T-helper 2 cell treated with Interferon-gamma antibody and Interleukin-4, amounts not matched to agents 100 ng/mL and 5 ng/mL, for 36 hours (primary cell): ENCODE results near the gene SCARB2. TPM values are rescaled to one million over a fixed set of nuclear protein-coding genes. Genes with fewer than 3 reads are reported as not detected.

Experiments used
- intact Hi-C: fragments of 100-400 bp; cut with micrococcal nuclease; formaldehyde crosslinking; loops from one replicate; pipeline ENCODE4 v1.15.1; 2023
- total RNA-seq: library from RNA; stranded (reverse); gene quantifications from 2 replicates; pipeline ENCODE4 v1.2.3, GENCODE V29; 2022

The SCARB2 gene
- total RNA-seq, 1 donor from 2014 or later = 7.6 TPM

DNA sequence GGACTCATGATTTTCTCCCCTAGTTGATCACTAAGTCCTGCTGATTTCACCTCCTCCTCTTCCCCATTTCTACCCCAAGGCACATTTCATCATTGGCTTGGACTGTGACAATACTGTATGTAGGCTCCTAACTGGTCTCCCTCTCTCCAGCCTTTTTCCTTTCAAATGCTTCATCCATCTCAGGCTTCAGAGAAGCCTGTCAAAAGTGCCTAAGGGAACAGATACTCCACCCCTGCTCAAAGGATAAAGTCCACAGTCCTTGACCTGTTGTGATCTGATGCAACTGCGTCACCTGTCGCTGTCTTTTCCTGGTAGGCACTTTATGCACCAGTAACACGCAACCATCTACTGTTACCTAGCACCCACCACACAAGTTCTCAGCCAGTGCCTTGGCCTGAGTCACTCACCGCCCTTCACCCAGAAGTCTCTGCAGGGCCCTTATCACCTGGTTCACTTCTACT lies 12.8 kb downstream of the SCARB2 start:
- intact Hi-C loops = no loop called here

DNA sequence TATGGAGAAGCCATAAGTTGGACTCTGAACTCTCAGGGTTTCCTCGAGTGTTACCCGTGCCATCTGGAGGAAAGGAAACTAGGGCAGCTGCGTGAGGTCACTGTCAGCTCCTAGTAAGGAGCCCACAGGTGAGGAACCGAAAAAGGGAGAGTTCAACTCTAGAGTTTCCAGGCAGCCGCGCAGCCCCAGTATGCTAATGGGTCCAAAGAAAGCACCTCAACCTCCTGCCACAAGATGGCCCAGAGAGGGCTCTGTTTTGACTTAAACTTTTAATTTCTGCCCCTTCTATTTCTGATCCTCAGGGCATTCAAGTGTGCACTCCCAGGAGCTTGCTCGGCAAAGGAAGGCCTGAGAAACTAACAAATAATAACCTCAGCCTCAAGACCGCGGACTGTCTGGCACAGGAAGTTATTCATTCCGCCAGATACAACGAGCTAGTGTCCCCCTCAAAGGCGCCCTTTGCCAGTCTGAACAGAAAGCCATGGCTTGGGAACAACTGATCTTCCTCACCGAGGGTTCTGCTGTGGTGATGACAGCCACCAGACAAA lies 13.9 kb downstream of the SCARB2 start:
- intact Hi-C loops = no loop called here

DNA sequence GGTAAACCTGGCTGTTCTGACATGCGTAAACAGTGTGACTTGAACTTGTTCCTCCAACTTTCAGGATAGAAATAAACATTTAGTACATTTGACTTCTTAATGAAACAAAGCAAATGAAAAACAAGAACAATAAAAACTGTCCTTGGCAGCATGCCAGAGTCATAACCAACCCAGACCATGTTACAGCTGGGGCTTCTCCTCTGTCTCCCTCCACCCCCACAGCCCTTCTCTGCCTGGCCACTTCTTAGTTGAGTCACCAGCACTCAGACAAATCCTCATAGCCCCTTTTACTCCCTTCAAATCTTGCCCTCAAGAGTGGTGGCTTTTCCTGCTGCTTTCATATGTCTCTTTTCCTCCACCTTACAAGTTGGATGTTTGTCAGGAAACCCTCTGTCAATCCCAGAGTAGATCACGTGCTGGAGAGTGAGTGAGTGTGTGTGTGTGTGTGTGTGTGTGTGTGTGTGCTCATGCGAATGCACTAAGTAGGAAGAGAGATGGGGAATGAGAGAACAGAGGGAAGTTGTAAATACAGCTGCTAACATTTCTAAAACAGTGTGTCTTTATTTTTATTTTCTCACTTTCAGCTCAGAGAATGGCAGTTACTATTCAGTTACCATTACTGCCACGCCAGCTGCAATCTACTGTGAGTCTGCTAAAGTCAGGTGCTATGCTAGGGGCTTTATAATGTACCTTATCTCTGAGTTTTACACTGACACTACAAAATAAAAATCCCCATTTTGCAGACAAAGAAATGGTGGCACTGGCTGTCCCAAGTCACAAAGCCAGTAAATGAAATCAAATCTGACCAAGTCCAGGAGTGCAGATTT lies 15.0 kb downstream of the SCARB2 start:
- intact Hi-C loops = no loop called here

DNA sequence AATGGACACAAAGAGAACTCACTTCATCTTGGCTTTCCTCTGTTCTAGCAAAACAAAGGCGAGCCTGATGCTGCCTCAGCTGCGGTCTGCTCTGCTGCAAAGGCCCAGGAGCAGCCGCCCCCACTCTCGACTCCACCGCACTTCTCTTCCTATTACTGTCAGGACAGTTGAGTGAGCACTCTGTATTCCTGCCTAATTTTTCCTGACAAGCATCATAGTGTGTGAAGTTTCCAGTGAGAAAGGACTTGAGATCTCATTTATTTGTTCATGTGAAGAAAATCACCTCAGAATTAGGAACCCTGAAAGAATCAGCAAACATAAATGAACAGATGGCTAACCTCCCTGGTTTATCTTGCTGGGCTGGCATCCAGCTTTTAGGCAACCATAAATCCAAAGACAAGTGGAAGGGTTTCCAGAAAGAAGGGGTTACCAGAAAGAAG lies 15.6 kb downstream of the SCARB2 start:
- intact Hi-C loops = no loop called here

DNA sequence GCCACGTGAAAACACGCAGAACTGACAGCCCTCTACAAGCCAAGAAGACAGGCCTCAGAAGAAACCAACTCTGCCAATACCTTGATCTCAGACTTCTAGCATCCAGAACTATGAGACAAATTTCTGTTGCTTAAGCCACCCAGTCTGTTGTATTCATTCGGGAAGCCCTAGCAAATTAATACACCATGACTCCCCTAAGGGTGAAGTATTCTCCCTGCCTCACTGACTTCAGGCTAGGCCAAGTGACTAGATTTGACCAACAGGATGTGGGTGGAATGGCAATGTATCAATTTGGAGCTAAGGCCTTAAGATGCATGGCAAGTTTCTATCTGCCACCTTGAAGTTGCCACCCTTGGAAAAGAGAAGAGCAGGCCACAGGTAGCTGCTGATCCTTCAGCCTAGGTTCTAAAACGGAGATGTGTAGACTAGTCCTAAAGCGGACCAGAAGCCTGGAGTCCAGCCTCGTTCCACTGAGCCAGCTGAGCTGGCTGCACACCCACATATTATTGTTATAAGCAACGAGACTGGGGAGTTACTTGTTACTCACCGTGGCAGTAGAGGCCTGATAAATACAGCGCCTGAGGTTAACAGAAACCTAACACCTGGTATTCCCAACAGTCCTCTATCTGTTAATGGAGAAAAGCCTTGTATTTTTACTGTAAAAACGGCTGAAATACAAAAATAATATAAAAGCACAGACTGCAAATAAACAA lies 16.4 kb downstream of the SCARB2 start:
- intact Hi-C loops = no loop called here

DNA sequence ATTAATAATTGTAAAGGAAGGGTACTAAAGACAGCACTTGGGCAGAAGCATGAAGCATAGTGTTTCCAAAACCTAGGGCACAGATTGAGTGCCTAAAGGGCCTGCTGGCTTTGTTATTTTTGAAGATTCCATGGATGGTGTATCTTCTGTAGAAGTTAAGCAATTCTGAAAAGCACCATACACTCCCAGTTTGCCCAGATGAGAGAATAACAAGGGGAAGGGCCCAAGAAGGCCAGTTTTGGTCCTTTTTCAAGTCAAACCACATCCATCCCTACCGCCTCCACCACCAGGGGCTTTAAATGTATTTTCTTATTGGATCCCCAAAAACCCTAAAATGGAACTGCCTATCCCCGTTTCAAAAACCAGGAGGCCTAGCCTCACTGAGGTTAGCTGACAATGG lies 17.2 kb downstream of the SCARB2 start:
- intact Hi-C loops = no loop called here

DNA sequence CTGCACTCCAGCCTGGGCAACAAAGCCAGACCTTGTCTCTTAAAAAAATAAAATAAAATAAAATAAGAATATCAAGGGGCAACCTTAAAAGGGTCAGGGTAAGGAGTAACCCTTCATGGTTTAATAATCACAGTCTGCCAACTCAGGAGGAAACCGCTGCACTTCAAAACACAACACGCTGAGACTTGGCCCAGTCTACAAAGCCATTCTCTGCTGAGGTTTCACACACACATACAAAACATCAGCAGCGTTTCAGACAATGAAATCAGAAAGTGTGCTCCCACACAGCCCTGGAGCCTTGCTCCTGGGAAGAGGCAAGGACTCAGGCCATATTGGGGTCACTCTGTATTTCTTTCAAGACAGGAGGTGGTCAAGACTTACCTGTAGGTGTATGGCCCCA lies 18.3 kb downstream of the SCARB2 start:
- intact Hi-C loops = no loop called here

DNA sequence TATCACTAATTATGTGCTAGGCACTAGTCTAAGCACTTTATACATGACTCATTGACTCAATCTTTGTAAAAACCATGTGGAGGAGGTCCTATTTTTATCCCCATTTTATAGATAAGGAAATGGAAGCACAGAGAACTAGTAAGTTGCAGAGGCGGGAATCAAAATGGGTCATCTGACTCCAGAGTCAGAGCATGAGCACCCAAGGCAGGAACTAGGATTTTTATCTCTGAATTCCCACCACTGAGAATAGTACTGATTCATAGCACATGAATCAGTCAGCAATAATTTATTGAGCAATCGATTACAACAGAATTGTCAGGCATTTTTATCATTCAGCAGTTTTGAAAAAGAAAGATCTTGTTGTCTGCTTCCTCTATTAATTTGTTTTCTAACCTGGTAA lies 19.3 kb downstream of the SCARB2 start:
- intact Hi-C loops = no loop called here

DNA sequence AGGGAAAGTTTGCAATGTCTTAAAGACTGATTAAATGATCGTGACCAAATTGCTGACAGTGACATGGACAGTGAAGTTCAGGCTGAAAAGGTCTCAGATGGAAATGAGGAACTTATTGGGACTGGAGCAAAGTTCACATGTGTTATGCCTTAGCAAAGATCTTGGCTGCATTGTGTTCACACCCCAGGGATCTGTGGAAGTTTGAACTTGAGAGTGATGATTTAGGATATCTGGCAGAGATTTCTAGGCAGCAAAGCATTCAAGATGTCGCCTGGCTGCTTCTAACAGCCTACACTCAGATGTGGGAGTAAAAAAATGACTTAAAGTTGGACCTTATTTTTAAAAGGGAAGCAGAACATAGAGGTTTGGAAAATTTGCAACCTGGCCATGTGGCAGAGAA lies 21.4 kb downstream of the SCARB2 start:
- intact Hi-C loops = no loop called here

DNA sequence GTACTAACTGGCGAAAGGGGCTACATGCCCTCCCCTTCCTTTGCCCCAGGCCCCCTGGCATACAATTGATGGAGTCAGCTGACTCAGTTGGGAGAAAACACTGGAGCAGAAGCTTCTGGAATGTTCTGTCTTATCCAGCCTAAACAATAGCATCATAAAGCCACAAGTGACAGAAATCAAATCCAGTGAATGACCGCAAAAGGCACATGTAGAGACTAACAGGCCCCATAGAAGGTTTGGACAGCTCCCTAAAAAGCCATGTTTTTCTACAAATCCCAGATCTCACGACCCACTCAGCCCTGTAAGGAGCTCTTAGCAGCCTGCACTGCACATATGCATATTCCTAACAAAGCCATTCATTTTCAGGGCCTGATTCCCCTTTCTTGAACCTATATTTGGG lies 25.1 kb downstream of the SCARB2 start:
- intact Hi-C loops = no loop called here

DNA sequence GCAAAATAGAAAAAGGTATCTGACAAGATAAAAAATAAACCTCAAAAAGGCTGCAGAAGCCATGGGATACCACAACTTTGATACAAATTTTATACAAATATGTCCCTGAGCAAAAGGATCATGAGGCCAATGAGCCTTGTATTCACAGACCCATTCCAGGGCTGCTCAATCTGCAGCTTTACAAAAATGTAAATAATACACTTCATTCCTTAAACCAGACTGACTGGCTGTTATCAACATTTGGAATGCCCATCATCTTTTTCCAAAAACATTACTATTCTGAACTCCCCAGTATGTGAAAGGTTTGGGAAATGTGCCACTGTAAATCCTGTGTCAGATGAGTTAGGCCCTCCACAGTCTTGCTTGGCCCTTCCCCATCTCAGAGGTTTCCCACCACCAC lies 25.5 kb downstream of the SCARB2 start:
- intact Hi-C loops = no loop called here

DNA sequence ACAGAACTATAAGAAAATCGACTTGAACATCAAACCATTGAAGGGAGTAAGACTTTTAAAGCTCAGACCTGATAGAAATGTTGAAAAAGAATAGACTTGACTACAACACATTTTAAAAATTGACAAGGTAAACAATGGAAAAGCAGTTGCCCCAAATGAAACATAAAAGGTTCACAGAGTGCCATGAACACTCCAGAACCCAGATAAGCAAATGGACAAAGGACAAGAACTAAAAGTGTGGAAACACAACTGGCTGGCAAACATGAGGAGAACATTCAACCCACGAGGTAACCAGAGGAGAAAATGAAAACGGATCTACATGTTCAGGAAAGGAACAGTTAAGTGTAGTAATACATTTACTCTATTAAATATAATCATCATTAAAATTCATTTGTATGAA lies 26.5 kb downstream of the SCARB2 start:
- intact Hi-C loops = no loop called here

DNA sequence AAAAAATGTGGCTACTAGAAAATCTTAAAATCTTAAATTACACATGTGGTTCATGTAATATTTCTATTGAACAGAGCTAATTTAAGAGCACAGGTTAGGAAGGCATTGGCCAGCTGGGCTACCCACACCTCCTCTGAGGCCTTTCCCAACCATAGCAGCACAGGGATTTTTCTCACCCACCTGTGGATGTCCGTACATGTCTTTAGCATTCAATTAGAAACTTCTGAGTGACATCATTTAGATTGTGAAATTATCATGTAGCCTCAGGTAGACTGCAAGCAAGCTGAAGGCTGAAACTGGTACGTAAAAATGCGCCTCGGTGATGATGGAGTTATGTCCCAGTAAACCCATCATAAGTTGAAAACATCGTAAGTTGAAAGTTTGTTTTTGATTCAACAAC lies 31.2 kb downstream of the SCARB2 start:
- intact Hi-C loops = no loop called here

DNA sequence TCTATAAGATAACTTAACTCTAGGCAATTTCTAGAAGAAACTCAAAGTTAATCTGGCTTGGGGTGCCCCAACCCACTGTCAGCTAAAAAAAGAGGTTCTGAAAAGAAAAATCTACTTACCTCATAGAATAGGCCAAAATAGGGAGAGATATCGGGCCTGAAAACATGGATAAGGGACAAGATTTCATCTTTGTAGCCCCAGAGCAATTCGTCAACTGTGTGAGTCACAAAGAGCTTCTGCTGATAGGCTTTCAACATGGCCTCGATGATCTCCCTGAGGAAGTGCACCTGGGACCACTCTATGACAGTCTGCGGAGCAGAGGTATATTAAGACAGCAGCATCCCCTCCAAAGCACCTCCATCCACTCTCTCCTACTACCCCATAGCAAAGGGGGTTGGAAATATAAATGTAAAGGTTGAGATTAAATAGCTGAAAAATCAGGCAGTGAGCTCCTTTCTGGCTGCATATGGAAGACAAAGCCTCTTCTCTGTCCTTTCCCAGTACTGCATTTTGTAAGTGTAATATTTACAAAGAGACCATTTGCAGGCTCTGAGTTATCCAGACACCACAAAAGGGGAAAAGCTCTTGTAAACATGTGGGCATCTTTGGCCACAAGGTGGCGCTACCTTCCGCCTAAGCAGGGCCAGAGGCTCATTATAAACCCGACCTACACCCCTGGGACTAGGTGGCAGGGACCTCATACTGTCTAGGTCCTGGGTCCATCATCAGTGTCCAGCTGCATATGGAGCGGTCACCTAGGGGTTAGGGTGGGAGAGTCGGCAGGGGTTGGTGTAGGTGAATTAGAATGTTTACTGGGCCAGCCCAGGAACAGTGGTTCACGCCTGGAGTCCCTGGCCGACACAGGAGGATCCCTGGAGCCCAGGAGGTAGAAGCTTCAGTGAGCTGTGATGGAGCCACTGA lies 34.0 kb downstream of the SCARB2 start:
- intact Hi-C loops = loop anchor here (1.0 to 2.0 kb wide), 3 partner anchors 35 to 326 kb away; no protein-coding TSS in a partner anchor

DNA sequence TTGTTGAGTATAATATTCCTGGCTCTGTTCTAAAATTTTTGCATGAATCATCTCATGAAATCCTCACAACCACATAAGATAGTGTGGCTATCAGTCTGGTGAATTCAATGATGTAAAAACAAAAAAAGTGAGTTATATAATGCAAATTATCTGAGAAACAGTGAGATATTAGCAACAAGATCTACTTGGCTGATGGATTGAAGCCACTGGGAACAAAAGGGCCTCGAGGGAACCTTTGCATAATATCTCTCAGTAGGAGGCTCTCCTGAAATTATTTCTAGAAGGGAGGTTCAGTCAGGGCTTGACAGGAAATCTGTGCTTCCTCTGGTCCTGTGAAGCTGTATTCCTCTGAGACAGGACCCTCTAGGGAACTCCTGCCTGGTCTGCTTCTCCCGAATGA lies 35.3 kb downstream of the SCARB2 start:
- intact Hi-C loops = loop anchor here (2.0 kb wide), 1 partner anchor 37 kb away; no protein-coding TSS in a partner anchor

DNA sequence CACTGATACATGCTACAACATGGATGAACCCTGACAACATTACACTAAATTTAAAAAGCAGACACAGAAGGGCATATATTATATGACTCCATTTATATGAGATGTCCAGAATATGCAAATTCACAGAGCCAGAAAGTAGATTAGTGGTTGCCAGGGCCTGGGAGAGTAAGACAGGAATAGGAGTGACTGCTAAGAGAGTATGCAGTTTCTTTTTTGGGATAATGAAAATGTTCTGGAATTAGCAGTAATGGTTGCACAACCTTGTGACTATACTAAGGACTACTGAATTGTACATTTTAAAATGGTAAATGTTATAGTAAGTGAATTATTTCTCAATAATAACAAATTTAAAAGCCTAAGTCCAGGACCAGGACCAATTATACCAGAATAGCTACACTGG lies 35.9 kb downstream of the SCARB2 start:
- intact Hi-C loops = loop anchor here (2.0 kb wide), 1 partner anchor 37 kb away; no protein-coding TSS in a partner anchor

DNA sequence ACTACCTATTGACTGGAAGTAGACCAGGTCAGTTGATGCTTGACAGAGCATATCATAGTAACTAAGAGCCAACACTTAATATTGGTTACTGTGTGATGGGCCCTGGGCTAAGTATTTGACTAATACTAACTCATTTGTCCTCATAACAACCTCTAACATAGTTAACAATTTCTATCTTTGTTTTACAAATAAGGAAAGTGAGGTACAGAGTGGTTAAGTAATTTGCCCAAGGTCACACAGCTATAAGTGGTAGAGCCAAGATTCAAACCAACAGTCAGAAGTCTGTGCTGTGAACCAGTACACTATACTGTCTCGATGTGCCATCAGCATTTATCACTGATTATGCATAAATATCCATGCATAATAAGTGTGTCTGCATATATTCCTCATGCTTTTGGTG lies 38.3 kb downstream of the SCARB2 start:
- intact Hi-C loops = no loop called here

DNA sequence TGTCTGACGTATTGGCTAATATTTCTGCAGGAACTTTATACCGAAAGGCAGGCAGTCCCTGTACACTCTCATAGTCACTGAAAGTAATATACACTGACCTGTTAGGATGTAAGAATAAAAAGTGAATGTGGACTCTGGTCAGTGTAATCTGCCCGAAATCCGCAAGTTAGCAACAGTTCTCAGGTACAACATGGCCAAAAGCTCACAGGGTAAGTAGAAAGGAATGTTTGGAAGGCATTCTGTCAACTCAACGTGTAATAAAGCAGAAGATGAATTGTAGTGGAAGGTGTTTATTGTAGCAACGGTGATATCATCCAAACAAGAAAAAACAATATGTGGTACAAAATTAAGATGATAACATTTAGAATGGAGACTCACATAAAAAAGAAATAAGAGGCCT lies 39.4 kb downstream of the SCARB2 start:
- intact Hi-C loops = no loop called here

DNA sequence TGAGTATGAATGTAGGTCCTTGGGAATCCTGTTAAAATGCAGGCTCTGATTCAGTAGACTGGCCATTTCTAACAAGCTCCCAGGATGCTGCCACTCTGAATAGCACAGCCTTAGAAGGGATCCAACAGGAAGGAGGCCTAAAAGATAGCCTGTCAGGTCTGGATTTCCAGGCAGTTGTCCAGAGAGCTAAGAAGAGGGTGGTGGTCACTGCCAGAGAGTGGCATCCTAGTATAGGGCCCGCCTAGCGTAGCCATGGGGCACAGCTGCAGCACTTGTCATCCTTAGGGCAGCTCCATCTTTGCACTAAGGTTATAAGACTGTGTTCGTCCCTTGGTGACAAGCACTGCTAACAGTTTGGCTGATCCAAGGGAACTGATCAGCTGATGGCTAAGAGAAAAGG lies 44.9 kb downstream of the SCARB2 start:
- intact Hi-C loops = no loop called here

DNA sequence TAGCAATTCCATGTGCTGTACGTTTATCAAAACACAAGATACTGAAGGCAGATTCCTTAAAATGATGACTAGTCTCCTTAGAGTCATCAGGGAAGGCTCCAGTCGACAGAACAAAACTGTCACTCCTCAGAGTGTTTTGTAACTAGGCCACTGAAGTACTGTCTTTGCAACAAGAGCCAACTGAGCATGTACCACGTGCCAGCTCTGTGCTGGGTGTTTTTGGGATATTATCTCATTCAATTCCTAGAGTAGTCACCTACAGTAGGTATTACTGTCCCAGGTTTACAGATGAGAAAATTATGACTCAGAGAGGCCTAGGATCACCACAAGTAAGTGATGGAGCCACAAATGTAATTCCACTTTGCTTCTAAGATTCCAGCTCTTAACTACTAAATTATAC lies 47.1 kb downstream of the SCARB2 start:
- intact Hi-C loops = no loop called here

DNA sequence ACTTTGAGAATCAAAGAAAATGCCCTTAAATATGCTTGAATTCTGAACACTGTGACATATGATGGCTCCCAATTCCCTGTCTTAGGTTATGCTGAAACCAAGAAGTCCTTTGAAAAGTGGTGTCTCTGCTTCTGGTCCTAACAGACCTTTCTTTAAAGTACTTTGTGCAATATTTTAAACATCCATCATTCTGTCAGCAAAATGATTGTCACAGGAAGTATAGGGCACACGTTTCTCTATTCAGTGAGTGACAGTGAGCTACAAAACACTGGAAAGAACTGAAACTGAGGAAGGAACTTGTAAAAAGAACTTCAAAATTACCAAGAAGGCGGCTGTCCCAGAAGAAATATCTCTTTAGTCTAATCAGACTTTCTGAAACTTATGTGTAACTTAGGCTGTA lies 53.3 kb downstream of the SCARB2 start:
- intact Hi-C loops = no loop called here
